Medulla oblongata (tissue), 1 donor: ENCODE results near the gene SHROOM2.

Experiments
- DNase-seq: peaks from one replicate; pipeline ENCODE4 v3.0.0-alpha.2; 2015; ENCODE audit errors: extremely low spot score

The SHROOM2 gene

GRCh38 chrX:9942086-9942485 lies 155.9 kb downstream of the SHROOM2 start:
- DNase-seq = no peak

GRCh38 chrX:9943420-9943819 lies 157.2 kb downstream of the SHROOM2 start:
- no peak for DNase-seq

- DNase-seq = no peak
Observed at GRCh38 chrX:9947131-9947794, 161.0 kb downstream of the SHROOM2 start.

- DNase-seq = peak; percentile 5
Observed at GRCh38 chrX:9948406-9948805, 162.2 kb downstream of the SHROOM2 start.

- no peak for DNase-seq
Observed at GRCh38 chrX:9952300-9952699, 166.1 kb downstream of the SHROOM2 start.

GRCh38 chrX:9953396-9953795 lies 167.2 kb downstream of the SHROOM2 start:
- no peak for DNase-seq

GRCh38 chrX:9955506-9955905 lies 169.3 kb downstream of the SHROOM2 start:
- DNase-seq = no peak

- DNase-seq = no peak
Observed at GRCh38 chrX:9957743-9958142, 171.5 kb downstream of the SHROOM2 start.

- DNase-seq = no peak
Observed at GRCh38 chrX:9958183-9958582, 172.0 kb downstream of the SHROOM2 start.

- no peak for DNase-seq
Observed at GRCh38 chrX:9961750-9962149, 175.5 kb downstream of the SHROOM2 start.

GRCh38 chrX:9966775-9967408 lies 180.7 kb downstream of the SHROOM2 start, which contains the start of gene CLDN34:
TSS of gene CLDN34 (plus strand) at chrX:9967358. CDS start at chrX:9967358, 0 bp downstream.
- no peak for DNase-seq

- no peak for DNase-seq
Observed at GRCh38 chrX:9977635-9978034, 191.4 kb downstream of the SHROOM2 start.

- DNase-seq = no peak
Observed at GRCh38 chrX:9980401-9980800, 194.2 kb downstream of the SHROOM2 start.

GRCh38 chrX:9980927-9981326 lies 194.7 kb downstream of the SHROOM2 start:
- DNase-seq = no peak

GRCh38 chrX:9983441-9983840 lies 197.2 kb downstream of the SHROOM2 start:
- DNase-seq = peak; percentile 3

- DNase-seq = no peak
Observed at GRCh38 chrX:9983846-9984245, 197.6 kb downstream of the SHROOM2 start.

- DNase-seq = no peak
Observed at GRCh38 chrX:9988762-9989161, 202.5 kb downstream of the SHROOM2 start.

- DNase-seq = no peak
Observed at GRCh38 chrX:9992061-9992460, 205.8 kb downstream of the SHROOM2 start.

GRCh38 chrX:9992724-9993123 lies 206.5 kb downstream of the SHROOM2 start:
- no peak for DNase-seq

- peak; percentile 83 for DNase-seq
Observed at GRCh38 chrX:9995855-9996339, 209.7 kb downstream of the SHROOM2 start.

GRCh38 chrX:9997041-9997440 lies 210.8 kb downstream of the SHROOM2 start:
- DNase-seq = no peak

- DNase-seq = peak; percentile 8
Observed at GRCh38 chrX:9997524-9997923, 211.3 kb downstream of the SHROOM2 start.
